A549 (cell line): ENCODE measurements around the gene CD300C. TPM values are rescaled to one million over a fixed set of nuclear protein-coding genes. Genes with fewer than 3 reads are reported as not detected.
"Not testable (repeated sequence)": the region's sequence is repeated elsewhere in the genome, so short reads cannot be mapped to it uniquely, and the experiment has no call there.

ENCODE experiments used
- ATAC-seq, 2 experiments: fragments of 200-7000 bp in 1 of 2; fragments of >200 bp in 1 of 2; cut with Nextera tagmentation in 1 of 2; cut with Tn5 transposase in 1 of 2; 3 replicates each; pipeline versions ENCODE4 v1.8.0 to v1.9.1; 2018 to 2020; ENCODE audit warnings: mild to moderate bottlenecking in 1 of 2, moderate library complexity in 1 of 2
- CTCF ChIA-PET: fragments of 300-600 bp; sonication (Branson Sonifier 250); formaldehyde crosslinking; extraction: SDS; loops from one replicate; lab custom pipeline; 2021; ENCODE audit warnings: antibody characterized with exemption, inconsistent platforms; lab: Yijun Ruan, JAX
- POLR2A ChIA-PET: fragments of 350-600 bp; formaldehyde crosslinking; extraction: SDS; loops from one replicate; lab custom pipeline; 2021; ENCODE audit warnings: antibody characterized with exemption, inconsistent platforms; lab: Yijun Ruan, JAX
- DNase-seq, 2 experiments: peaks; one replicate each; pipeline versions ENCODE4 v3.0.0 to v3.0.0-alpha.2; 2011 to 2016; ENCODE audit warnings: low read depth in 1 of 2, low spot score in 1 of 2
- FAIRE-seq: peaks from 2 replicates; lab custom pipeline; 2011; peaks lifted over from hg19 to GRCh38; lab: Jason Lieb, UNC
- H3K27ac ChIP-seq, 2 experiments: fragments of >200 bp; sonication (Bioruptor Twin); formaldehyde crosslinking; 3 replicates each; pipeline ENCODE4 v1.5.1; 2016 to 2017
- H3K4me1 ChIP-seq: fragments of >200 bp; sonication (Bioruptor Twin); formaldehyde crosslinking; 3 replicates; pipeline ENCODE4 v1.6.1; 2016
- H3K4me2 ChIP-seq: fragments of >200 bp; sonication (Bioruptor Twin); formaldehyde crosslinking; 3 replicates; pipeline ENCODE4 v1.6.1; 2016
- H3K4me3 ChIP-seq: fragments of >200 bp; sonication (Bioruptor Twin); formaldehyde crosslinking; 3 replicates; pipeline ENCODE4 v1.5.1; 2016
- H3K9me3 ChIP-seq: fragments of >200 bp; sonication (Bioruptor Twin); formaldehyde crosslinking; 3 replicates; pipeline ENCODE4 v1.6.1; 2016
- CHD2 ChIP-seq: fragments of 150-350 bp; IDR thresholded peaks from 2 replicates; pipeline ENCODE4 v1.6.1; 2014; ENCODE audit warnings: low read length; ENCODE audit not compliant: partially characterized antibody
- EHMT2 ChIP-seq: fragments of 200-600 bp; sonication (generic); IDR thresholded peaks from 2 replicates; pipeline ENCODE4 v1.6.1; 2016; ENCODE audit warnings: antibody characterized with exemption, low read depth, mild to moderate bottlenecking, moderate library complexity
- FOSL2 ChIP-seq, 2 experiments: fragments of 450-650 bp in 1 of 2; fragments of >200 bp in 1 of 2; sonication (Bioruptor Twin) in 1 of 2; formaldehyde crosslinking; IDR thresholded peaks; 2 replicates each; pipeline versions ENCODE4 v1.5.0 to v1.6.1; 2016 to 2020; ENCODE audit warnings: mild to moderate bottlenecking in 1 of 2, moderate library complexity in 1 of 2
- FOXS1 ChIP-seq: fragments of 250-450 bp; sonication (Bioruptor Pico); IDR thresholded peaks from 2 replicates; pipeline ENCODE4 v1.5.0; 2020; ENCODE audit warnings: mild to moderate bottlenecking, moderate library complexity
- HOXB5 ChIP-seq: fragments of 250-450 bp; sonication (Bioruptor Pico); IDR thresholded peaks from 2 replicates; pipeline ENCODE4 v1.5.0; 2020; ENCODE audit warnings: mild to moderate bottlenecking, moderate library complexity
- JUN ChIP-seq, 2 experiments: fragments of >200 bp; sonication (Bioruptor Twin); formaldehyde crosslinking; IDR thresholded peaks; 2 replicates in 1 of 2; 3 replicates in 1 of 2; pipeline ENCODE4 v1.6.1; 2016 to 2017
- KDM5A ChIP-seq: fragments of 200-600 bp; sonication (generic); IDR thresholded peaks from 2 replicates; pipeline ENCODE4 v1.6.1; 2016; ENCODE audit warnings: antibody characterized with exemption, mild to moderate bottlenecking
- MAFK ChIP-seq: fragments of 450-650 bp; IDR thresholded peaks from 2 replicates; pipeline ENCODE4 v1.6.1; 2014; ENCODE audit not compliant: partially characterized antibody
- MYC ChIP-seq: IDR thresholded peaks from 2 replicates; pipeline ENCODE4 v1.6.1; 2012; ENCODE audit warnings: mild to moderate bottlenecking, inconsistent platforms, low read length, improper control_type of control experiment, borderline replicate concordance
- NR3C1 ChIP-seq: fragments of >200 bp; sonication (Bioruptor Twin); formaldehyde crosslinking; IDR thresholded peaks from 3 replicates; pipeline ENCODE4 v1.6.1; 2017
- PHF8 ChIP-seq: fragments of 200-600 bp; sonication (generic); IDR thresholded peaks from 2 replicates; pipeline ENCODE4 v1.6.1; 2016; ENCODE audit warnings: low read depth, mild to moderate bottlenecking, antibody characterized with exemption, moderate library complexity, borderline replicate concordance
- RFX5 ChIP-seq: fragments of 450-650 bp; IDR thresholded peaks from 2 replicates; pipeline ENCODE4 v1.7.1; 2014; ENCODE audit warnings: antibody characterized with exemption, mild to moderate bottlenecking, moderate library complexity
- ZSCAN20 ChIP-seq: fragments of 250-450 bp; sonication (Bioruptor Pico); IDR thresholded peaks from 2 replicates; pipeline ENCODE4 v1.8.0; 2022; ENCODE audit warnings: mild to moderate bottlenecking, moderate library complexity
- WGBS: methylation state at CpG from one replicate; pipeline ENCODE4 v1.1.6; 2017; ENCODE audit errors: missing lambda C conversion rate; 5-methylcytosine and 5-hydroxymethylcytosine counted together
- polyA plus RNA-seq, 4 experiments: library from polyadenylated mRNA; depleted of rRNA in 3 of 4; stranded (reverse); fragments of >200 nt; fragmentation: RNase III in 1 of 4; extraction: RNeasy Plus Mini Kit Qiagen cat#74134 plus additional on column Dnase treatment in 1 of 4; gene quantifications; 2 replicates in 3 of 4; 3 replicates in 1 of 4; pipeline ENCODE4 v1.2.3, GENCODE V29; 2011 to 2017
- TF ChIP-seq, protein P1 (sequence below): fragments of >200 bp; sonication (Bioruptor Twin); formaldehyde crosslinking; IDR thresholded peaks from 2 replicates; pipeline ENCODE4 v1.6.1; 2016
- TF ChIP-seq, protein P2 (sequence below): fragments of >200 bp; sonication (Bioruptor Twin); formaldehyde crosslinking; IDR thresholded peaks from 3 replicates; pipeline ENCODE4 v1.5.1; 2016
- TF ChIP-seq, protein P3 (sequence below): IDR thresholded peaks from 2 replicates; pipeline ENCODE4 v1.6.1; 2012; ENCODE audit warnings: low read depth, borderline replicate concordance

Gene CD300C
- polyA plus RNA-seq, 2 of the 4 experiments (the other 2 are of a cell fraction), result not detected

DNA sequence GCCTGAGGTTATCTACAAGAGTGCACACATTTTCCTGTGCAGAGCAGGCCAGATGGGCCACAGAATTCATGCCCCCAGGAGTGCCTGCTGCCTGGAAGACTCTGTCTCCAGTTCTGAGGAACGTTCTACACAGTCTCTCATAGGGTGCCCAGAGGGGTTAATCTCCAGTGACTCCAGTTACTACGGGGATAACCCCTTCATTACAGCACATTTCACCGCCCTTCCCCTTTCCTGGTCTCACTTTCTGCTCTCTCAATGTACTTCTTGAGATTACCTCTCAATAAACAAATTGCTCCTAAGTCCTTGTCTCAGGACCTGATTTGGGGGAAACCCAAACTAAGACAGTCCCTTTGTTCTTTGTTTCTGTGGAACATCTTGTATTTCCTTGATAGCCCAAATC lies 15.7 kb upstream of the CD300C start:
- POLR2A ChIA-PET, result no interaction called here
- no peak overlapping the region for H3K4me3 ChIP-seq
- H3K4me2 ChIP-seq, result no peak overlapping the region
- 23% methylated on average over 3 of the region's 3 CpGs for WGBS
- no peak for FAIRE-seq
- ATAC-seq, result no peak
- TF ChIP-seq ZSCAN20 (CRISPR knock-in tag) (no peak), EHMT2 (no peak), KDM5A (no peak), FOXS1 (no peak)
- DNase-seq, result no peak
- CTCF ChIA-PET, result interaction anchor here (1.1 to 1.5 kb wide), 4 partner anchors 11 to 95 kb away, joined by 3 to 7 read pairs (median 5); no protein-coding TSS in a partner anchor
- H3K27ac ChIP-seq, result no peak overlapping the region
- no peaks in the 10 kb centered on the region for H3K9me3 ChIP-seq
- no peaks in the 10 kb centered on the region for H3K4me1 ChIP-seq

DNA sequence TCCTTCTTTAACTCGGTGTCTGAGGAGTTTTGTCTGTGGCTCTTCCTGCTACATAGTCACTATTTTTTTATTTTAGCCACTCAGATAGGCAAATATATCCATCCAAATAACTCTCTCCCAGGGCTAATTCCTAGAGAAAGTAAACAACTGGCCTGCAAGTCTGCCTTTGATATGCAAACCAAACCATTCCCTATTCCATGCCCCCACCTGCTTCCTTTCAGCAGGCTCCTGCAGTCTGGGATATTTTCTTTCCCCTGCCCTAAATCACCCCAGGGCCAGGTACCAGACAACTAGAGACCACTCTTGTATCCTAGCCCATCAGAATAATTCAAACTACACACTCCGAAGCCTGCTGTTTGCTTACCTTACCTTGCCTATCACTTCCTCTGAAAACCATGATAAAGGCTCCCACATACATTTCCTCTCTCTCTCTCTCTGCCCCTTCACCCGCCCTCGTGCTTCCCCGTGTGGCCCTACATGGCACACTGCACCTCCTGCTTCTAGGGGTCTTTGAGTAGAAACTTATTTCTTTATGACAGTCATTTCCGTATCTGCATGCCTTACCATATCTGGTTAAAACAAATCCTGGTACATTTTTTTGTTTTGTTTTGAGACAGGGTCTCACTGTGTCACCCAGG lies 13.1 kb upstream of the CD300C start:
- WGBS, result 42% methylated on average over 6 of the region's 6 CpGs
- FAIRE-seq, result no peak
- no peak for DNase-seq
- Histone ChIP-seq H3K27ac (no peak overlapping the region), H3K4me1 (no peaks in the 10 kb centered on the region), H3K9me3 (no peaks in the 10 kb centered on the region), H3K4me2 (no peak overlapping the region), H3K4me3 (no peak overlapping the region)
- ATAC-seq, result no peak
- ChIA-PET POLR2A (no interaction called here), CTCF (interaction anchor here (0.6 to 1.4 kb wide), 2 partner anchors 191 to 1003 kb away, joined by 3 to 4 read pairs; no protein-coding TSS in a partner anchor)
- TF ChIP-seq CHD2 (no peak), NR3C1 (no peak), FOSL2 (IDR thresholded peaks at IDR 0.05) (no peak), FOSL2 (CRISPR knock-in tag; IDR thresholded peaks at IDR 0.05) (no peak), ZSCAN20 (CRISPR knock-in tag) (no peak), EHMT2 (no peak), HOXB5 (CRISPR knock-in tag) (no peak), MYC (no peak), RFX5 (no peak)
- TF ChIP-seq, protein P1, sequence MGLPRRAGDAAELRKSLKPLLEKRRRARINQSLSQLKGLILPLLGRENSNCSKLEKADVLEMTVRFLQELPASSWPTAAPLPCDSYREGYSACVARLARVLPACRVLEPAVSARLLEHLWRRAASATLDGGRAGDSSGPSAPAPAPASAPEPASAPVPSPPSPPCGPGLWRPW, result no peak
- TF ChIP-seq, protein P2, sequence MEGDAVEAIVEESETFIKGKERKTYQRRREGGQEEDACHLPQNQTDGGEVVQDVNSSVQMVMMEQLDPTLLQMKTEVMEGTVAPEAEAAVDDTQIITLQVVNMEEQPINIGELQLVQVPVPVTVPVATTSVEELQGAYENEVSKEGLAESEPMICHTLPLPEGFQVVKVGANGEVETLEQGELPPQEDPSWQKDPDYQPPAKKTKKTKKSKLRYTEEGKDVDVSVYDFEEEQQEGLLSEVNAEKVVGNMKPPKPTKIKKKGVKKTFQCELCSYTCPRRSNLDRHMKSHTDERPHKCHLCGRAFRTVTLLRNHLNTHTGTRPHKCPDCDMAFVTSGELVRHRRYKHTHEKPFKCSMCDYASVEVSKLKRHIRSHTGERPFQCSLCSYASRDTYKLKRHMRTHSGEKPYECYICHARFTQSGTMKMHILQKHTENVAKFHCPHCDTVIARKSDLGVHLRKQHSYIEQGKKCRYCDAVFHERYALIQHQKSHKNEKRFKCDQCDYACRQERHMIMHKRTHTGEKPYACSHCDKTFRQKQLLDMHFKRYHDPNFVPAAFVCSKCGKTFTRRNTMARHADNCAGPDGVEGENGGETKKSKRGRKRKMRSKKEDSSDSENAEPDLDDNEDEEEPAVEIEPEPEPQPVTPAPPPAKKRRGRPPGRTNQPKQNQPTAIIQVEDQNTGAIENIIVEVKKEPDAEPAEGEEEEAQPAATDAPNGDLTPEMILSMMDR, result no peak
- TF ChIP-seq, protein P3, sequence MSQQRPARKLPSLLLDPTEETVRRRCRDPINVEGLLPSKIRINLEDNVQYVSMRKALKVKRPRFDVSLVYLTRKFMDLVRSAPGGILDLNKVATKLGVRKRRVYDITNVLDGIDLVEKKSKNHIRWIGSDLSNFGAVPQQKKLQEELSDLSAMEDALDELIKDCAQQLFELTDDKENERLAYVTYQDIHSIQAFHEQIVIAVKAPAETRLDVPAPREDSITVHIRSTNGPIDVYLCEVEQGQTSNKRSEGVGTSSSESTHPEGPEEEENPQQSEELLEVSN, result no peak

DNA sequence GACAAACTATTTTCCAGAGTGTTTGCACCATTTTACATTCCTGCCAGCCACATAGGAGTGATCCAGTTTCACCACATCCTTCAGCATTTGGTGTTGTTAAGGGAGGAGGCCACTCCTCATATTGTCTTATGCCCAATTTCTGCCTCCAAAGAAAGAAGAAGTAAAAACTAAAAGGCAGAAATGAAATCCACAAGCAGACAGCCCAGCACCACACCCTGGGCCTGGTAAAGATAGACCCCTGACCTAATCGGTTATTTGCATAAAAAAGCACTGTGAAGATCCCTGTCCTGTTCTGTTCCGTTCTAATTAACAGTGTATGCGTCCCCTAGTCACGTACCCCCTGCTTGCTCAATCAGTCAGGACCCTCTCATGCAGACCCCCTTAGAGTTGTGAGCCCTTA lies 12.5 kb upstream of the CD300C start:
- ATAC-seq, H3K4me2 ChIP-seq, H3K4me3 ChIP-seq, H3K4me1 ChIP-seq, H3K9me3 ChIP-seq, POLR2A ChIA-PET, FAIRE-seq, H3K27ac ChIP-seq, DNase-seq: not testable (repeated sequence)
- 17% methylated on average over 4 of the region's 4 CpGs for WGBS
- CTCF ChIA-PET, result interaction anchor here (0.8 to 2.2 kb wide), 8 partner anchors 8 to 191 kb away, joined by 3 to 23 read pairs (median 4); partner anchors contain the start of genes CD300H, CD300LB and CD300LD

DNA sequence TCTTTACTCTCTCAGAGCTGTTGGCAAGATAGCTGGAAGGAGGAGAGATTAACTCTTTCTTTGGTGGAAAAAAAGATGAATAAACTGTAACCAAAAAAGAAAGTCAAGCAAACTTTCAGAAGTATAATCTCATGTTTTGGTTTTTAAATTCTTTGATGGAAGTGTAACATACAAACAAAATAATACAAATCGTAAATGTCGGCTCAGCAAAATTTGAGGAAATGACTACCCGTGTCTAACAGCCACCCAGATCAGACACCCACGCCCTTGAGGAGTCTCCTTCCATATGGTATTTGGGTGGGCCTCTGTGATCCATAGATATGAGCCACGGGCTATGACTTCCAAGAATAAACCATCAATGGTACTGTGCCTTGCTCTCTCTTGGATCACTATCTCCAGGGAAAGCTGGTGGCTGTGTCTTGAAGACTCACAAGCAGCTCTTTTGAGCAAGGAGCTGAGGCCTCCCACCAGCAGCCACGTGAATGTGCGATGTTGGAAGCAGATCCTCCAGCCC lies 9.6 kb upstream of the CD300C start:
- H3K4me1 ChIP-seq, result no peaks in the 10 kb centered on the region
- no peaks in the 10 kb centered on the region for H3K9me3 ChIP-seq
- no peak overlapping the region for H3K4me3 ChIP-seq
- TF ChIP-seq NR3C1, result no peak
- TF ChIP-seq JUN (IDR thresholded peaks at IDR 0.05), result no peak
- TF ChIP-seq PHF8, result no peak
- peak; percentile 77 for TF ChIP-seq MAFK
- TF ChIP-seq ZSCAN20 (CRISPR knock-in tag), result no peak
- TF ChIP-seq, all 56 proteins: peak for 1
- ATAC-seq, result no peak
- ChIA-PET CTCF (interaction anchor here (0.5 to 5.3 kb wide), 5 partner anchors 11 to 674 kb away, joined by 3 to 27 read pairs (median 6); partner anchors contain the start of gene CD300H), POLR2A (interaction anchor here (1.0 to 1.3 kb wide), 2 partner anchors 14 to 125 kb away, joined by 3 read pairs; no protein-coding TSS in a partner anchor)
- H3K4me2 ChIP-seq, result no peak overlapping the region
- WGBS, result 52% methylated on average over 7 of the region's 7 CpGs
- FAIRE-seq, result no peak
- DNase-seq, result no peak
- H3K27ac ChIP-seq, result no peak overlapping the region
